ENCODE measurements around the gene TRAF2.

TRAF2 gene

GRCh38 chr9:136847088-136847825, 39.1 kb upstream of the TRAF2 start:
- peak; percentile 62 for DNase-seq

DNA sequence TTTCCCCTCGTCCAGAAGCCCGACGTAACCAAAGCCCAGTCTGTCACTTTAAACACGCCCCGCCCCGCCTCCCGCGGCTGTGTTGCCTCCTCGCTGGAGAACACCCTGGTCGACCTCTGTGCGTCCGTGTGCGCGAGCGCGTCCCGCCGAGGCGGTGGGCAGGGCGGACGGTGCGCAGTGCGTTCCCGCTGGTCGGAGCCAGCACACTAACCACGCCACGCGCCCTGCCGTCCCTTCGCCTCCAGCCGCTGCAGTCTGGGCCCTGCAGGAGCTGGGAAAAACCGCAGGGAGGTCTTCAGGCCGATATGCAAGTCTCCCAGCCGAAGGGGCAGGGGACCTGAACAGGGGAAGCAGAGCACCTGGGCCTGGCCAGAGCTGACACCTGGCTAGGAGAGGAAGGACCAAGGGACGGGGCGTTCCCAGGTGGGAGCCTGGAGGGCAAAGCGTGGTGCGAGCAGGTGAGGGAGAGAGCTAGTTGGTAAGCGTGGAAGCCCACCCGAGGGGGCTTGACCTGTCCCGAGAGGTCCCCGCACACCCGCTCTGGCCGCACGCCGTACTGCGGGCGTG, 38.4 kb upstream of the TRAF2 start:
- DNase-seq, result peak; percentile 68

DNA sequence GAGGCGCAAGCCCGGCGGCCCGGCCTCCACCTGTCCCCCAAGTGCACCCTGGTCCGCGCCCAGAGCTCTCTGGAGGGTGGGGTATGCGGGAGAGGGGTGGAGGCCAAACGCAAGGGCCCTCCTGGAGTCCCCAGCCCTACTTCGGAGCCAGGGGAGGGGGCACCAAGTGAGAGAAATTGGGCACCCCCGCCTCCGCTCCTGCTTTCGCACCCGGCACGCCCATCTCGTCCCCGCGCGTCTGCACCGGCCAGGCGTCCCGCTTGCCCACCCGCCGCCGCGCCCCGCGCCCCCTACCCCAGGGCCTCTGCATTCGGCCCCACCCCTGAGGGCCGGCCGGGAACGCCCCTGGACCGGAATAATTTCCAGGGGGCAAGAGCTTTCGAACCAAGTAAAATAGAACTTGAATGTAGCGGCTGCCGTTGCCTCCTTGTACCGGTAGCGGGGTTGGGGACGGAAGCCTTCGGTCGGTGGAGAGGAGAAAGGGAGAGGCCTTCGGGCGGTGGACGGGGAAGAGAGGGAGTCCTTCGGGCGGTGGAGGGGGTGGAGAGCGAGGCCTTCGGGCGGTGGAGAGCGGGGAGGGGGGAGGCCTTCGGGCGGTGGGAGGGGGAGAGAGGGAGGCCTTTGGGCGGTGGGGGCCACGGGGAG, 37.8 kb upstream of the TRAF2 start:
- DNase-seq, result no peak

- DNase-seq, result peak; percentile 95
Measured at GRCh38 chr9:136849038-136849959, 37.0 kb upstream of the TRAF2 start, which contains the start of gene PHPT1. PHPT1 (plus strand) TSS chr9:136849409; CDS start chr9:136849431, 22 bp downstream.

- DNase-seq, result no peak
Measured at GRCh38 chr9:136849960-136850865, 36.1 kb upstream of the TRAF2 start.

DNA sequence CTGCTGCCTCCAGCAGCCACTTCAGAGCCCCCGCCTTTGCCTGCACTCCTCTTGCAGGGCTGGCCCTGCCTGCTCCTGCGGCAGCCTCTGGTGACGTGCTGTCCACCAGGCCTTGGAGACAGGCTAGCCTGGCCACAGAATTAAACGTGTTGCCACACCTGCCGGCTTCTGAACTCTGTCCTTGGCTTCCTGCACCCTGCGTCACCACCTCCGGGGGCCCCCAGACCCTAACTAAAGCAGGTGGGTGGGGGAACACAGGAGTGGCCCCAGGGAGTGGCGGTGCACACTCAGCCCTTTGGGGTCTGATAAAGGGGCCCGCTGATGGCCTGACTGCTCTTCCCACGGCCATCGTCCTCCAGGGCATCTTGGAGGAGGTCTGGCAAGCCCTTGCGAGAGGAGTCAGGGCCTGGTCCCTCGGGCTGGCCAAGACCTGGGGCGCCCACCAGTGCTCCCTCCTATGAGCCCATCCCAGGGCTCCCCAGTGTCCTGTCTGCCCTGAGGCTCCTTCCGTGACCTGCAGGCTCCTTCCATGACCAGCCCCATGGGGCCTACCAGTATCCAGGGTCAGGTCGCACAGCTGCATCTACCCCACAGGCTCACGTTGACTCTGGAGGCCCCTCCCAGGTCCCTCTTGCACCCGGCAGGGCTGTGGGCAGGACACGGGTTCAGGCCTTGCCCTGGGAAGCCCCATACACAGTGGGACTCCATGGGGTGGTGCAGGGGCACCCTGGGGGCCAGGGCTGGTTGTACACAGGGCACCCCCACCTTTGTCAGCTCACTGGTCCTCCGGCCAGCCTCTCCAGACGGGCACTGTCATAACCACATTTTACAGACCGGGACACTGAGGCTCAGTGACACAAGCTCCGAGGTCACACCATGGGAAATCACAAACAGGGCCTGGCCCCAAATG, 35.2 kb upstream of the TRAF2 start:
- no peak for DNase-seq

GRCh38 chr9:136851941-136852663, 34.2 kb upstream of the TRAF2 start, which contains the start of gene MAMDC4:
MAMDC4 (plus strand) TSS chr9:136852346; CDS start chr9:136852417, 71 bp downstream.
- DNase-seq, result no peak

- DNase-seq, result no peak
Measured at GRCh38 chr9:136852664-136853595, 33.4 kb upstream of the TRAF2 start.

DNA sequence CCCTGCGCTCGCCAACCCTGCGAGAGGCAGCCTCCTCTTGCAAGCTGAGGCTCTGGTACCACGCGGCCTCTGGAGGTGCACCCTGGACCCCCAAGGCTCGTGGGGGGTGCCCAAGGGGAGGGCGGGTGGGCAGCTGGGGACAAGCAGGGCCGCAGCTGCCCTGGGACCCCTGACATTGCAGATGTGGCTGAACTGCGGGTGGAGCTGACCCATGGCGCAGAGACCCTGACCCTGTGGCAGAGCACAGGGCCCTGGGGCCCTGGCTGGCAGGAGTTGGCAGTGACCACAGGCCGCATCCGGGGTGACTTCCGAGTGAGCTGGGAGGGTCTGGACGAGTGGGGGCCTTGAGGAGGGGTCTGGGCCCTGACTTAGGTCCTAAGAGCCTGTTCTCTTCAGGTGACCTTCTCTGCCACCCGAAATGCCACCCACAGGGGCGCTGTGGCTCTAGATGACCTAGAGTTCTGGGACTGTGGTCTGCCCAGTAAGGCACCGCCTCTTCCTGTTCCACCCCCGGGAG, 32.7 kb upstream of the TRAF2 start:
- DNase-seq, result no peak

DNA sequence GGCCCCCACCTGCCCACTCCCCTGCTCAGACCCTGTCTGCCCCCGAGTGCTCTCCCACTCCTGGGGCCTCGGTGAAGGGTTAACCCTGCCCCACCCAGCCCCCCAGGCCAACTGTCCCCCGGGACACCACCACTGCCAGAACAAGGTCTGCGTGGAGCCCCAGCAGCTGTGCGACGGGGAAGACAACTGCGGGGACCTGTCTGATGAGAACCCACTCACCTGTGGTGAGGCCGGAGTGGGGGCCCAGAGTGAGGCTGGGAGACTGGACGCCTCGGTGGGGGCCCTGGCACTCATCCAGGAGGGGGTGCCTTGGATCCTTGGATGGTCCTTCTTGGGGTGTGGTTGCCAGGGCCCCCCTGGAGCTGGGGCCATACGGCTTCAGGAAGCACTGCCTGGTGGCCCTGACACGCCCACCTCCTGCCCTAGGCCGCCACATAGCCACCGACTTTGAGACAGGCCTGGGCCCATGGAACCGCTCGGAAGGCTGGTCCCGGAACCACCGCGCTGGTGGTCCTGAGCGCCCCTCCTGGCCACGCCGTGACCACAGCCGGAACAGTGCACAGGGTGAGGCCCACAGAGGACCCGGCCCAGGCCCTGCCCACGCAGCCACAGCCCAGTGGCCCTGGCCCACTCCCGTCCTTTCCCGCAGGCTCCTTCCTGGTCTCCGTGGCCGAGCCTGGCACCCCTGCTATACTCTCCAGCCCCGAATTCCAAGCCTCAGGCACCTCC, 32.0 kb upstream of the TRAF2 start:
- DNase-seq, result no peak

GRCh38 chr9:136854842-136855460, 31.4 kb upstream of the TRAF2 start:
- DNase-seq, result no peak

DNA sequence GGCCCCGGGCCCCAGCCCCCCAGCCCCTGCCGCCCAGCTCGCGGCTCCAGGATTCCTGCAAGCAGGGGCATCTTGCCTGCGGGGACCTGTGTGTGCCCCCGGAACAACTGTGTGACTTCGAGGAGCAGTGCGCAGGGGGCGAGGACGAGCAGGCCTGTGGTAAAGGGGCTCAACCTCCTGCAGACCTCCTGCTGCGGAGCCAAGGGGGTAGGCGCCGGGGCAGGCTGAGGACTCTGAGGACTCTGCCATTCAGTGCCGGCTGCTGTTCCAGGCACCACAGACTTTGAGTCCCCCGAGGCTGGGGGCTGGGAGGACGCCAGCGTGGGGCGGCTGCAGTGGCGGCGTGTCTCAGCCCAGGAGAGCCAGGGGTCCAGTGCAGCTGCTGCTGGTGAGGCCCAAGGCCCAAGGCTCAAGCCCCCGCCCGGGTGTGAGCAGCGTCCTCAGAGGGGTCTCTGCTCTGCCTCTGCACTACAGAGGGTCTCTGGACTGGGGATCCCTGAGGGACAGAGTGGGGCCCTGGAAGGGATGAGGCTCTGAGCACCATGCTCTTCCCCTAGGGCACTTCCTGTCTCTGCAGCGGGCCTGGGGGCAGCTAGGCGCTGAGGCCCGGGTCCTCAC, 30.7 kb upstream of the TRAF2 start:
- DNase-seq, result no peak

DNA sequence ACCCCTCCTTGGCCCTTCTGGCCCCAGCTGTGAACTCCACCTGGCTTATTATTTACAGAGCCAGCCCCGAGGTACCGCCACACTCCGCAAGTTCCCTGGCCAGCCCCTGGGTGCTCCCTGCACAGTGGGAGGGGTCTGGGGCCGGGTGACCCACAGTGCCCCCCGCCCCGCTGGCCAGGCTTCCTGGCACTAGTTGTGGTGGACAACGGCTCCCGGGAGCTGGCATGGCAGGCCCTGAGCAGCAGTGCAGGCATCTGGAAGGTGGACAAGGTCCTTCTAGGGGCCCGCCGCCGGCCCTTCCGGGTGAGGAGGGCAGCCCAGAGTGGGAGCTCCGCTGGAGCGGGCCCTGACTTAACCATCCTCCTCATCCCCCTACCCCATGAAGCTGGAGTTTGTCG, 30.2 kb upstream of the TRAF2 start:
- no peak for DNase-seq

DNA sequence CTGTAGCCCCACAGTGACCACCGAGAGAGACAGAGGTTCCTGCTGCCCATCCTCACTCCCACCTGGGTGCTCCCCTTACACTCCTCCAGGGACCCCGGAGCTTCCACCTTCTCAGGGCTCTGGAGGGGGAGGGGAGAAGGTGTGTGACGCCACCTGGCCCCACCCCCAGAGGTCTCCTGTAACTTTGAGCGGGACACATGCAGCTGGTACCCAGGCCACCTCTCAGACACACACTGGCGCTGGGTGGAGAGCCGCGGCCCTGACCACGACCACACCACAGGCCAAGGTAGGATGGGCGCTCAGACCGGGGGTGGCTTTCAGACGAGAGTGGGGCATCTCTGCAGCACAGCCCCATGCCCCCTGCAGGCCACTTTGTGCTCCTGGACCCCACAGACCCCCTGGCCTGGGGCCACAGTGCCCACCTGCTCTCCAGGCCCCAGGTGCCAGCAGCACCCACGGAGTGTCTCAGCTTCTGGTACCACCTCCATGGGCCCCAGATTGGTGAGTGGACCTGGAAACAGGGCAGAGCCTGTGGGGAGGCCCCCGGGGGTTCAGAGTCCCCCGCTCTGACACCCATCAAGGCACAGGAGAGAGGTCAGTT, 29.7 kb upstream of the TRAF2 start:
- DNase-seq, result no peak

DNA sequence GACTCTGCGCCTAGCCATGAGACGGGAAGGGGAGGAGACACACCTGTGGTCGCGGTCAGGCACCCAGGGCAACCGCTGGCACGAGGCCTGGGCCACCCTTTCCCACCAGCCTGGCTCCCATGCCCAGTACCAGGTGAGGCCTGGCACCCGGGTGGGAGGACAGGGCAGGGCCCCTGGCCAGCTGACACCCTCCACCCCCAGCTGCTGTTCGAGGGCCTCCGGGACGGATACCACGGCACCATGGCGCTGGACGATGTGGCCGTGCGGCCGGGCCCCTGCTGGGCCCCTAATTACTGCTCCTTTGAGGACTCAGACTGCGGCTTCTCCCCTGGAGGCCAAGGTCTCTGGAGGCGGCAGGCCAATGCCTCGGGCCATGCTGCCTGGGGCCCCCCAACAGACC, 29.1 kb upstream of the TRAF2 start:
- no peak for DNase-seq
